CD4-positive, alpha-beta T cell (primary cell): Measurements from ENCODE around the gene DNAH3. TPM values are rescaled to one million over a fixed set of nuclear protein-coding genes. Genes with fewer than 3 reads are reported as not detected.

Source experiments
- ATAC-seq: fragments of 200-7000 bp; cut with Tn5 transposase; one replicate; pipeline ENCODE4 v1.10.0; 2022; ENCODE audit warnings: mild to moderate bottlenecking; ENCODE audit not compliant: poor library complexity
- CTCF ChIA-PET: fragments of 350-600 bp; sonication (Branson Sonifier 250); formaldehyde crosslinking; loops from one replicate; lab custom pipeline; 2021; ENCODE audit warnings: antibody characterized with exemption, inconsistent platforms; lab: Charles Lee
- POLR2A ChIA-PET: fragments of 350-600 bp; sonication (Branson Sonifier 250); formaldehyde crosslinking; loops from one replicate; lab custom pipeline; 2021; ENCODE audit warnings: antibody characterized with exemption, inconsistent platforms; lab: Charles Lee
- DNase-seq, 14 experiments: peaks; one replicate each; pipeline ENCODE4 v3.0.0-alpha.2; 2013 to 2020; ENCODE audit warnings: mixed read lengths in 2 of 14
- H3K27ac ChIP-seq, 2 donors: one replicate each; pipeline versions ENCODE4 v1.5.1 to v1.7.0; 2013; ENCODE audit warnings: low read length in 2 of 2, low read depth in 1 of 2, mild to moderate bottlenecking in 1 of 2
- H3K27me3 ChIP-seq, 2 experiments: 1 replicate in 1 of 2; 2 replicates in 1 of 2; pipeline versions ENCODE4 v1.6.1 to v1.7.0; 2013; ENCODE audit warnings: low read length in 2 of 2, control low read depth in 1 of 2, mild to moderate bottlenecking in 1 of 2, moderate library complexity in 1 of 2; ENCODE audit not compliant: insufficient read depth in 2 of 2, control insufficient read depth in 1 of 2
- H3K36me3 ChIP-seq: one replicate; pipeline ENCODE4 v1.6.1; 2013; ENCODE audit warnings: low read length, control low read depth; ENCODE audit not compliant: insufficient read depth
- H3K4me1 ChIP-seq: one replicate; pipeline ENCODE4 v1.6.1; 2013; ENCODE audit warnings: low read length, control low read depth; ENCODE audit not compliant: insufficient read depth
- H3K4me3 ChIP-seq: one replicate; pipeline ENCODE4 v1.5.1; 2013; ENCODE audit warnings: mild to moderate bottlenecking, low read length, moderate library complexity
- H3K9me3 ChIP-seq, 2 experiments: 1 replicate in 1 of 2; 2 replicates in 1 of 2; pipeline versions ENCODE4 v1.6.1 to v1.7.0; 2013; ENCODE audit warnings: low read length in 2 of 2, mild to moderate bottlenecking in 2 of 2, control low read depth in 1 of 2, moderate library complexity in 1 of 2; ENCODE audit not compliant: control insufficient read depth in 1 of 2, insufficient read depth in 1 of 2
- H3K27ac Mint-ChIP-seq: one replicate; pipeline ENCODE4 v1.8.0; 2020; ENCODE audit warnings: mixed read lengths
- H3K27me3 Mint-ChIP-seq: one replicate; pipeline ENCODE4 v1.8.0; 2021; ENCODE audit warnings: mixed read lengths
- H3K36me3 Mint-ChIP-seq: one replicate; pipeline ENCODE4 v1.8.0; 2021; ENCODE audit warnings: low read depth, mixed read lengths
- H3K4me1 Mint-ChIP-seq: one replicate; pipeline ENCODE4 v1.8.0; 2021; ENCODE audit warnings: low read depth, mixed read lengths
- H3K4me3 Mint-ChIP-seq: one replicate; pipeline ENCODE4 v1.8.0; 2020; ENCODE audit warnings: mild to moderate bottlenecking, mixed read lengths
- H3K9me3 Mint-ChIP-seq: one replicate; pipeline ENCODE4 v1.8.0; 2020; ENCODE audit warnings: mixed read lengths
- CTCF ChIP-seq: fragments of 200-600 bp; IDR thresholded peaks from one replicate; pipeline ENCODE4 v1.8.0; 2022; ENCODE audit warnings: antibody characterized with exemption, mild to moderate bottlenecking
- intact Hi-C, 2 experiments: fragments of 100-400 bp; cut with DNase I in 1 of 2; cut with micrococcal nuclease in 1 of 2; formaldehyde crosslinking; loops; one replicate each; pipeline versions ENCODE4 v1.15.1 to v1.9.0; 2023 to 2025; cut with DNase I, micrococcal nuclease
- total RNA-seq, 174 experiments: library from RNA in 2 of 174; stranded (reverse) in 2 of 174; gene quantifications; one replicate each; pipeline ENCODE4 v1.2.3 and lab custom pipeline; 2021 to 2026

DNAH3 gene
- total RNA-seq, 2 experiments from 2014 or later = not detected

DNA sequence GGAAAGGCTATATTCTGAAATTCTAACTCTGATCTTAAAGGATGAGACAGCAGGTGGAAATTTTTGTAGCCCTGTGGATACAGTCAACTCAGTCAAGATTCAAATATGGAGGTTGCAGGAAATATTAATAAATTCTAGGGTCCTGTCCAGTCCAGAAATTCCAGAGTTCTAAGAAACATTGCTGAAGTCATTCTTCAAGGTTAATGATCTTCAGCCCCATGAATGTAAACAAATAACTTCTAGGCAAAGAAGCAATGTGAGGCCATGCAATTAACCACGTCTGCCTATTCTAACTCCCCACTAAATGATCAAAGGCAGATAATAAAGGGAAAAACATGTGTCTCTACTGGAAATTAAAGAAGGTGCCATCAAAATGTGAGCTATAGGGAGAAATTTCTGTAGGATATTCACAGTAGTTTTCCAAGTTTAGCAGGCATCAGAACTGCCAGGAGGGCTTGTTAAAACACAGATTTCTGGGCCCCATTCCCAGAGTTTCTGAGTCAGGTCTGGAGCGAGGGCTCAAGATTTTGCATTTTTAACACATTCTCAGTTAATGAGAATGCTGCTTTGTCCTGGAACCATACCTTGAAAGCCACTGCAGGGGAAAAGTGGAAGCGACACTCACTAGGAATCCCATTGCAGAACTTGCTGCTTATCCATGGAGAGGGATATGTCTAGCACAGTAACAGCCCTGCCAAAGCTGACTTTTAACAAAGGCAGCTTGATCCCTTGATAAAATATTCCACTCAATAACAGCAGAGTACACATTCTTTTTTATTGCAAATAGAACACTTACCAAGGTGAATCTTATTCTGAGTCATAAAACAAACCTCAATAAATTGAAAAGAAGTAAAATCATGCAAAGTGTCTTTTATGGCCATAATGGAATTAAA lies 61.8 kb downstream of the DNAH3 start:
- POLR2A ChIA-PET = no interaction called here
- H3K4me3 Mint-ChIP-seq = no peak overlapping the region
- ATAC-seq = no peak
- no peak overlapping the region for H3K27ac Mint-ChIP-seq
- Histone ChIP-seq H3K27ac (no peak overlapping the region), H3K4me1 (no peaks in the 10 kb centered on the region), H3K4me3 (no peak overlapping the region), H3K36me3 (no peaks in the 10 kb centered on the region), H3K9me3 (no peaks in the 10 kb centered on the region), H3K27me3 (peaks cover 9 to 14% of the 10 kb centered on the region in 2 experiments)
- no peaks in the 10 kb centered on the region for H3K36me3 Mint-ChIP-seq
- H3K4me1 Mint-ChIP-seq = no peaks in the 10 kb centered on the region
- H3K9me3 Mint-ChIP-seq = peaks cover 4% of the 10 kb centered on the region
- no peak for DNase-seq
- intact Hi-C loops = no loop called here
- TF ChIP-seq CTCF = no peak
- CTCF ChIA-PET = interaction anchor here (1.2 kb wide), 1 partner anchor 12 kb away, joined by 3 read pairs; no protein-coding TSS in a partner anchor
- H3K27me3 Mint-ChIP-seq = peaks cover 42% of the 10 kb centered on the region

- Histone ChIP-seq H3K27me3 (peaks cover 9 to 14% of the 10 kb centered on the region in 2 experiments), H3K4me3 (no peak overlapping the region), H3K9me3 (no peaks in the 10 kb centered on the region), H3K36me3 (no peaks in the 10 kb centered on the region), H3K4me1 (no peaks in the 10 kb centered on the region), H3K27ac (no peak overlapping the region)
- Mint-ChIP-seq H3K4me3 (no peak overlapping the region), H3K4me1 (no peaks in the 10 kb centered on the region), H3K27ac (no peak overlapping the region), H3K36me3 (no peaks in the 10 kb centered on the region), H3K27me3 (peaks cover 38% of the 10 kb centered on the region), H3K9me3 (peaks cover 3% of the 10 kb centered on the region)
- intact Hi-C loops = no loop called here
- ATAC-seq (no peak), DNase-seq (no peak)
- TF ChIP-seq CTCF = no peak
- ChIA-PET POLR2A (no interaction called here), CTCF (no interaction called here)
Observed at GRCh38 chr16:21088143-21088542, 62.5 kb downstream of the DNAH3 start.

DNA sequence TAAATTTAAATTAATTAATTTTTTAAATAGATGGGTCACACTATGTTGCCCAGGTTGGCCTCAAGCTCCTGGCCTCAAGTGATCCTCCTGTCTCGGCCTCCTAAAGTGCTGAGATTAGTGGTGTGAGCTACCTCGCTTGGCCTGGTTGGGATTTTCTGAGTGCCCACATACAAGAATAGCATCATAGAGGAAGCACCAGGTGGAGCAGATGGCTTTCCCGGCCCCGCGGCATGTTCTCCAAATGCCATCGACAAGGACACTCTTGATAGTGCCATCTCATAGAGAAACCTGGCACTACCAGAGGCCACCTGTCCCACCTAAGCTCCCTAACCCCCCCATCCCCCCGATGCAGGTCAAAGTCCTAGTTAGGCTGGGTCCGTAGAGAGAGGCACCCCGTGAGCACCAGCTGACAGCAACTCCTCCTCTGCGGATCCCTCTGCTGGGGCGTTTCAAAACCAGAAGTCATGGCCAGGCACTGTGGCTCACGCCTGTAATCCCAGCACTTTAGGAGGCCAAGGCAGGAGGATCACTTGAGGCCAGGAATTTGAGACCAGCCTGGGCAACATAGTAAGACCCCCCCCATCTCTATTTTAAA lies 65.9 kb downstream of the DNAH3 start:
- Mint-ChIP-seq H3K9me3 (no peaks in the 10 kb centered on the region), H3K4me3 (no peak overlapping the region), H3K36me3 (no peaks in the 10 kb centered on the region), H3K27ac (no peak overlapping the region), H3K27me3 (peaks cover 22% of the 10 kb centered on the region), H3K4me1 (no peaks in the 10 kb centered on the region)
- CTCF ChIA-PET = interaction anchor here (1.0 kb wide), 1 partner anchor 235 kb away, joined by 3 read pairs; no protein-coding TSS in a partner anchor
- no peaks in the 10 kb centered on the region for H3K9me3 ChIP-seq
- no peak for TF ChIP-seq CTCF
- DNase-seq (no peak), ATAC-seq (no peak)
- no peak overlapping the region for H3K4me3 ChIP-seq
- POLR2A ChIA-PET = no interaction called here
- intact Hi-C loops = loop anchor here in 1 of 2 experiments (1.0 kb wide), 1 partner anchor 234 kb away; no protein-coding TSS in a partner anchor
- no peak overlapping the region for H3K27ac ChIP-seq
- no peaks in the 10 kb centered on the region for H3K36me3 ChIP-seq
- no peaks in the 10 kb centered on the region for H3K4me1 ChIP-seq
- H3K27me3 ChIP-seq = peaks cover 7 to 14% of the 10 kb centered on the region in 2 experiments
